Keratinocyte (primary cell): Measurements from ENCODE around the gene SLC7A1. TPM values are rescaled to one million over a fixed set of nuclear protein-coding genes. Genes with fewer than 3 reads are reported as not detected.
A peak's percentile ranks its signal among the peaks of the same experiment; 100 is the strongest.

Source experiments
- DNase-seq: peaks from one replicate; pipeline ENCODE4 v3.0.0-alpha.2; 2011; ENCODE audit warnings: low read depth, missing footprints, low spot score
- FAIRE-seq: peaks from 2 replicates; lab custom pipeline; 2011; peaks lifted over from hg19 to GRCh38; lab: Jason Lieb, UNC
- H2AFZ ChIP-seq: 2 replicates; pipeline ENCODE4 v1.6.0; 2012; ENCODE audit warnings: low read length, control low read depth, inconsistent platforms; ENCODE audit not compliant: control insufficient read depth
- H3K27ac ChIP-seq: 2 replicates; pipeline ENCODE4 v1.5.1; 2011; ENCODE audit warnings: low read length; ENCODE audit not compliant: control insufficient read depth, insufficient read depth
- H3K27me3 ChIP-seq: 3 replicates; pipeline ENCODE4 v1.6.0; 2011; ENCODE audit warnings: low read length; ENCODE audit not compliant: control insufficient read depth, insufficient read depth; ENCODE audit errors: extremely low read depth
- H3K36me3 ChIP-seq, 2 experiments: 2 replicates in 1 of 2; 3 replicates in 1 of 2; pipeline ENCODE4 v1.5.1; 2011; ENCODE audit warnings: low read length in 2 of 2, mild to moderate bottlenecking in 1 of 2; ENCODE audit not compliant: control insufficient read depth in 2 of 2, insufficient read depth in 2 of 2; ENCODE audit errors: extremely low read depth in 1 of 2
- H3K4me1 ChIP-seq: 3 replicates; pipeline ENCODE4 v1.5.1; 2011; ENCODE audit warnings: low read length; ENCODE audit not compliant: control insufficient read depth, insufficient read depth; ENCODE audit errors: extremely low read depth
- H3K4me2 ChIP-seq: 3 replicates; pipeline ENCODE4 v1.6.0; 2011; ENCODE audit warnings: low read depth, low read length; ENCODE audit not compliant: control insufficient read depth, insufficient read depth; ENCODE audit errors: extremely low read depth
- H3K4me3 ChIP-seq, 3 experiments: fragments of 200-600 bp in 1 of 3; sonication (generic) in 1 of 3; 2 replicates in 2 of 3; 3 replicates in 1 of 3; pipeline ENCODE4 v1.5.1; 2011 to 2016; ENCODE audit warnings: low read length in 3 of 3, mild to moderate bottlenecking in 3 of 3, control low read depth in 2 of 3, inconsistent platforms in 1 of 3, low read depth in 1 of 3, mixed read lengths in 1 of 3, mixed run types in 1 of 3, moderate library complexity in 1 of 3; ENCODE audit not compliant: control insufficient read depth in 2 of 3, insufficient read depth in 2 of 3; ENCODE audit errors: extremely low read depth in 1 of 3
- H3K79me2 ChIP-seq: 2 replicates; pipeline ENCODE4 v1.6.0; 2012; ENCODE audit warnings: low read length; ENCODE audit not compliant: control insufficient read depth, insufficient read depth
- H3K9ac ChIP-seq: 3 replicates; pipeline ENCODE4 v1.6.0; 2011; ENCODE audit warnings: low read length; ENCODE audit not compliant: control insufficient read depth, insufficient read depth; ENCODE audit errors: extremely low read depth
- H3K9me1 ChIP-seq: 3 replicates; pipeline ENCODE4 v1.6.0; 2011; ENCODE audit warnings: low read length; ENCODE audit not compliant: control insufficient read depth, insufficient read depth; ENCODE audit errors: extremely low read depth
- H3K9me3 ChIP-seq: 2 replicates; pipeline ENCODE4 v1.5.1; 2012; ENCODE audit warnings: low read depth, low read length; ENCODE audit not compliant: control insufficient read depth
- H4K20me1 ChIP-seq: 3 replicates; pipeline ENCODE4 v1.6.0; 2011; ENCODE audit warnings: low read length; ENCODE audit not compliant: control insufficient read depth, insufficient read depth; ENCODE audit errors: extremely low read depth
- CTCF ChIP-seq, 3 experiments: IDR thresholded peaks in 1 of 3; conservative IDR thresholded peaks in 1 of 3; optimal IDR thresholded peaks in 1 of 3; 2 replicates in 2 of 3; 3 replicates in 1 of 3; pipeline versions ENCODE3 to v1.5.1; 2011; ENCODE audit warnings: low read length in 3 of 3, mild to moderate bottlenecking in 3 of 3, moderate library complexity in 2 of 3, control low read depth in 1 of 3, inconsistent platforms in 1 of 3; ENCODE audit not compliant: insufficient read depth in 2 of 3; ENCODE audit errors: extremely low read depth in 1 of 3
- EZH2 ChIP-seq: IDR thresholded peaks from one replicate; pipeline ENCODE4 v1.6.1; 2012; ENCODE audit warnings: inconsistent platforms, mild to moderate bottlenecking, low read length, moderate library complexity
- dilution Hi-C: fragments of 300-500 bp; cut with MboI; formaldehyde crosslinking; loops from one replicate; pipeline ENCODE4 v1.7.0; 2020; ENCODE audit warnings: low sequenced_read_pairs; ENCODE audit not compliant: extremely low pct_ligation_motif_present
- polyA plus RNA-seq, 5 experiments: library from polyadenylated mRNA; depleted of rRNA in 3 of 5; stranded (reverse) in 3 of 5; stranded (forward) in 1 of 5; unstranded in 1 of 5; fragments of >200 nt; gene quantifications; 1 replicate in 1 of 5; 2 replicates in 3 of 5; 3 replicates in 1 of 5; pipeline versions ENCODE4 v1.2.1 to v1.2.3, GENCODE V29; 2011 to 2012; ENCODE audit warnings: missing spikeins in 2 of 5, low read depth in 1 of 5, low replicate concordance in 1 of 5

Gene SLC7A1
- polyA plus RNA-seq, 1 donor (not counting 4 experiments of a cell fraction or from before 2014, with no cell fraction given): 41.5 TPM

- H4K20me1 ChIP-seq: peaks cover 68% of the 10 kb centered on the region
- H3K9ac ChIP-seq: no peak overlapping the region
- H3K4me1 ChIP-seq: peaks cover 62% of the 10 kb centered on the region
- peak overlapping the region in 1 of 3 experiments; percentile 55 for H3K4me3 ChIP-seq
- dilution Hi-C loops: no loop called here
- H3K9me3 ChIP-seq: no peaks in the 10 kb centered on the region
- peak overlapping the region; percentile 45 for H3K27ac ChIP-seq
- no peaks in the 10 kb centered on the region for H3K27me3 ChIP-seq
- FAIRE-seq: no peak
- DNase-seq: no peak
- H3K79me2 ChIP-seq: peaks cover 96% of the 10 kb centered on the region
- peaks cover 11 to 25% of the 10 kb centered on the region in 2 experiments for H3K36me3 ChIP-seq
- no peak overlapping the region for H2AFZ ChIP-seq
- peaks cover 21% of the 10 kb centered on the region for H3K9me1 ChIP-seq
- TF ChIP-seq EZH2: no peak
- TF ChIP-seq CTCF (optimal IDR thresholded peaks at IDR 0.05 in 1 of 3, IDR thresholded peaks at IDR 0.05 in 1 of 3, conservative IDR thresholded peaks at IDR 0.05 in 1 of 3; ENCODE audit: extremely low read depth in 1 of 3, insufficient read depth in 2 of 3, low read length in 3 of 3): no peak
- peak overlapping the region; percentile 72 for H3K4me2 ChIP-seq
These were observed 16.4 kb downstream of the SLC7A1 start for GRCh38 chr13:29579094-29579493.

- H3K27me3 ChIP-seq: no peaks in the 10 kb centered on the region
- FAIRE-seq (peak; percentile 77), DNase-seq (no peak)
- no peak overlapping the region for H2AFZ ChIP-seq
- H3K9me3 ChIP-seq: no peaks in the 10 kb centered on the region
- peaks cover 73% of the 10 kb centered on the region for H4K20me1 ChIP-seq
- H3K79me2 ChIP-seq: peaks cover 100% of the 10 kb centered on the region
- dilution Hi-C loops: no loop called here
- H3K9ac ChIP-seq: peak overlapping the region; percentile 22
- peak overlapping the region in 2 of 3 experiments; percentile 5 to 55 for H3K4me3 ChIP-seq
- H3K4me2 ChIP-seq: peak overlapping the region; percentile 72
- peaks cover 62% of the 10 kb centered on the region for H3K4me1 ChIP-seq
- H3K36me3 ChIP-seq: peaks cover 13 to 25% of the 10 kb centered on the region in 2 experiments
- H3K27ac ChIP-seq: peak overlapping the region; percentile 45
- H3K9me1 ChIP-seq: peaks cover 24% of the 10 kb centered on the region
- TF ChIP-seq EZH2: no peak
- no peak for TF ChIP-seq CTCF (optimal IDR thresholded peaks at IDR 0.05 in 1 of 3, IDR thresholded peaks at IDR 0.05 in 1 of 3, conservative IDR thresholded peaks at IDR 0.05 in 1 of 3; ENCODE audit: extremely low read depth in 1 of 3, insufficient read depth in 2 of 3, low read length in 3 of 3)
These were observed 17.0 kb downstream of the SLC7A1 start for GRCh38 chr13:29578300-29579085.
